ENCODE data around the gene NR4A1. TPM values are rescaled to one million over a fixed set of nuclear protein-coding genes. Genes with fewer than 3 reads are reported as not detected.

The NR4A1 gene
- total RNA-seq, 4 donors from 2014 or later: 31.7 to 297 (median 135) TPM

Other genes starting within 250 kb of the NR4A1 start
- gene FIGNL2, start 202.7 kb upstream of the NR4A1 start, total RNA-seq: 1 to 10 TPM in 2 of 4 donors, not detected in 2; 1.7 to 2.7 TPM
- 1 to 10 TPM in 1 of 4 donors, under 1 TPM in 2, not detected in 1; 0.14 to 2.9 (median 0.27) TPM for gene ANKRD33, start 163.3 kb upstream of the NR4A1 start, total RNA-seq
- gene ACVRL1, start 143.9 kb upstream of the NR4A1 start, total RNA-seq: 100 to 1,000 TPM in 3 of 4 donors, 10 to 100 TPM in 1; 52.1 to 161 (median 127) TPM
- 10 to 100 TPM in 3 of 4 donors, 1 to 10 TPM in 1; 2.6 to 31.6 (median 14.4) TPM for gene ACVR1B, start 99.7 kb upstream of the NR4A1 start, total RNA-seq
- gene TAMALIN, start 44.5 kb upstream of the NR4A1 start, total RNA-seq: 100 to 1,000 TPM in 1 of 4 donors, 10 to 100 TPM in 2, 1 to 10 TPM in 1; 6.4 to 153 (median 42.1) TPM
- gene ATG101, start 18.5 kb downstream of the NR4A1 start, total RNA-seq: 10 to 100 TPM; 28.3 to 42.1 (median 37.2) TPM
- not detected for gene SMIM41, start 28.3 kb downstream of the NR4A1 start, total RNA-seq
- gene KRT80, start 140.6 kb downstream of the NR4A1 start, total RNA-seq: 1 to 10 TPM in 1 of 4 donors, not detected in 3; 1.1 TPM
- 10 to 100 TPM in 1 of 4 donors, 1 to 10 TPM in 2, not detected in 1; 2.1 to 51.2 (median 5.1) TPM for gene KRT7, start 181.8 kb downstream of the NR4A1 start, total RNA-seq
- gene KRT86, start 223.2 kb downstream of the NR4A1 start, total RNA-seq: under 1 TPM in 1 of 4 donors, not detected in 3; 0.35 TPM
- gene KRT81, start 240.1 kb downstream of the NR4A1 start, total RNA-seq: not detected